Endothelial cell of umbilical vein (primary cell): ENCODE measurements around the gene VAMP2.

ENCODE experiments used
- EZH2 ChIP-seq: IDR thresholded peaks from 2 replicates; pipeline ENCODE4 v1.6.1; 2012; ENCODE audit warnings: borderline replicate concordance, low read depth, mild to moderate bottlenecking, moderate library complexity, low read length, inconsistent platforms; ENCODE audit not compliant: severe bottlenecking
- FOS ChIP-seq: IDR thresholded peaks from 2 replicates; pipeline ENCODE4 v1.6.1; 2011; ENCODE audit warnings: mild to moderate bottlenecking, low read length, moderate library complexity, borderline replicate concordance; ENCODE audit not compliant: insufficient read depth
- GATA2 ChIP-seq: IDR thresholded peaks from 2 replicates; pipeline ENCODE4 v1.7.0; 2011; ENCODE audit warnings: low read depth, mild to moderate bottlenecking, moderate library complexity, mixed read lengths, low read length; ENCODE audit not compliant: insufficient read length, insufficient read depth
- POLR2A ChIP-seq: IDR thresholded peaks from 2 replicates; pipeline ENCODE4 v1.6.1; 2012; ENCODE audit warnings: low read depth, mild to moderate bottlenecking, control low read depth, low read length
- POLR2AphosphoS5 ChIP-seq: IDR thresholded peaks from 2 replicates; pipeline ENCODE4 v1.6.1; 2012; ENCODE audit warnings: low read depth, mild to moderate bottlenecking, control low read depth, low read length, moderate library complexity; ENCODE audit not compliant: insufficient read depth
- TF ChIP-seq, protein P1 (sequence below), 2 donors: IDR thresholded peaks; 1 replicate in 1 of 2; 2 replicates in 1 of 2; pipeline ENCODE4 v1.5.1; 2011; ENCODE audit warnings: low read length in 2 of 2, mild to moderate bottlenecking in 2 of 2, moderate library complexity in 2 of 2, control low read depth in 1 of 2, inconsistent platforms in 1 of 2, low read depth in 1 of 2; ENCODE audit not compliant: insufficient read depth in 1 of 2; ENCODE audit errors: extremely low read depth in 1 of 2
- TF ChIP-seq, protein P2 (sequence below): IDR thresholded peaks from 2 replicates; pipeline ENCODE4 v1.6.1; 2011; ENCODE audit not compliant: insufficient read depth, insufficient read length

DNA sequence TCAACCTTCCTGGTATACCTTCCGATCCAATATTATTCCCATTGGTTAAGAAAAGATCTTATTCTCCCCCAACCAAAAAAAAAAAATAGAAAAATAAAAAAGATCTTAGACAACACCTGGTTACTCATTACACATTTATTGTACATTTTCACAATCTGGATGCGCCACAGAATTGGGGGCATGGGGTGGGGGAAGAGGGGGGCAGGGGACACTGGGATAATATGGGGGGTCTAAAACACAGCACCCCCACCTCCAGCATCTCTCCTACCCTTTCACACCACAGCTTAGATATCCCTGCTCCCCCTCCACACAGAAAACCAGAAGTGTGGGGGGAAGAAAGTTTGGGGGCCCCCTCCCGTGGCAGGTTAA is 3.7 kb downstream of the VAMP2 start:
- TF ChIP-seq, protein P1, sequence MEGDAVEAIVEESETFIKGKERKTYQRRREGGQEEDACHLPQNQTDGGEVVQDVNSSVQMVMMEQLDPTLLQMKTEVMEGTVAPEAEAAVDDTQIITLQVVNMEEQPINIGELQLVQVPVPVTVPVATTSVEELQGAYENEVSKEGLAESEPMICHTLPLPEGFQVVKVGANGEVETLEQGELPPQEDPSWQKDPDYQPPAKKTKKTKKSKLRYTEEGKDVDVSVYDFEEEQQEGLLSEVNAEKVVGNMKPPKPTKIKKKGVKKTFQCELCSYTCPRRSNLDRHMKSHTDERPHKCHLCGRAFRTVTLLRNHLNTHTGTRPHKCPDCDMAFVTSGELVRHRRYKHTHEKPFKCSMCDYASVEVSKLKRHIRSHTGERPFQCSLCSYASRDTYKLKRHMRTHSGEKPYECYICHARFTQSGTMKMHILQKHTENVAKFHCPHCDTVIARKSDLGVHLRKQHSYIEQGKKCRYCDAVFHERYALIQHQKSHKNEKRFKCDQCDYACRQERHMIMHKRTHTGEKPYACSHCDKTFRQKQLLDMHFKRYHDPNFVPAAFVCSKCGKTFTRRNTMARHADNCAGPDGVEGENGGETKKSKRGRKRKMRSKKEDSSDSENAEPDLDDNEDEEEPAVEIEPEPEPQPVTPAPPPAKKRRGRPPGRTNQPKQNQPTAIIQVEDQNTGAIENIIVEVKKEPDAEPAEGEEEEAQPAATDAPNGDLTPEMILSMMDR (IDR thresholded peaks at IDR 0.05; ENCODE audit: extremely low read depth in 1 of 2, insufficient read depth in 1 of 2, low read depth in 1 of 2, low read length in 2 of 2) = no peak
- TF ChIP-seq POLR2AphosphoS5 = no peak
- TF ChIP-seq, protein P2, sequence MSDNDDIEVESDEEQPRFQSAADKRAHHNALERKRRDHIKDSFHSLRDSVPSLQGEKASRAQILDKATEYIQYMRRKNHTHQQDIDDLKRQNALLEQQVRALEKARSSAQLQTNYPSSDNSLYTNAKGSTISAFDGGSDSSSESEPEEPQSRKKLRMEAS = no peak
- TF ChIP-seq EZH2 = no peak
- TF ChIP-seq GATA2 = no peak
- TF ChIP-seq FOS = no peak
- TF ChIP-seq POLR2A = no peak
